CD14-positive monocyte (primary cell): ENCODE data around the gene LAMB1. TPM values are rescaled to one million over a fixed set of nuclear protein-coding genes. Genes with fewer than 3 reads are reported as not detected.
"Not testable (repeated sequence)": the region's sequence is repeated elsewhere in the genome, so short reads cannot be mapped to it uniquely, and the experiment has no call there.

Experiments
- DNase-seq, 3 donors: peaks; one replicate each; pipeline ENCODE4 v3.0.0-alpha.2; 2011 to 2022
- H2AFZ ChIP-seq: 2 replicates; pipeline ENCODE4 v1.6.0; 2012; ENCODE audit warnings: mild to moderate bottlenecking, low read depth, low read length, inconsistent platforms; ENCODE audit not compliant: insufficient read depth, poor library complexity, severe bottlenecking
- H3K27ac ChIP-seq, 2 donors: 1 replicate in 1 of 2; 2 replicates in 1 of 2; pipeline ENCODE4 v1.5.1; 2012 to 2013; ENCODE audit warnings: low read length in 2 of 2, control low read depth in 1 of 2, inconsistent platforms in 1 of 2, low read depth in 1 of 2, mild to moderate bottlenecking in 1 of 2
- H3K27me3 ChIP-seq, 2 donors: one replicate each; pipeline versions ENCODE4 v1.6.0 to v1.6.1; 2011 to 2013; ENCODE audit warnings: low read length in 2 of 2; ENCODE audit not compliant: control insufficient read depth in 2 of 2, insufficient read depth in 2 of 2
- H3K36me3 ChIP-seq, 2 donors: replicated peaks in 1 of 2; 1 replicate in 1 of 2; 2 replicates in 1 of 2; pipeline versions ENCODE4 v1.5.1 to v1.6.1; 2012 to 2013; ENCODE audit warnings: low read length in 2 of 2, control low read depth in 1 of 2, inconsistent platforms in 1 of 2, mild to moderate bottlenecking in 1 of 2; ENCODE audit not compliant: insufficient read depth in 2 of 2, control insufficient read depth in 1 of 2
- H3K4me1 ChIP-seq, 2 donors: 1 replicate in 1 of 2; 2 replicates in 1 of 2; pipeline versions ENCODE4 v1.5.1 to v1.6.1; 2012 to 2013; ENCODE audit warnings: low read length in 2 of 2, control low read depth in 1 of 2, inconsistent platforms in 1 of 2, mild to moderate bottlenecking in 1 of 2, moderate library complexity in 1 of 2; ENCODE audit not compliant: insufficient read depth in 2 of 2, control insufficient read depth in 1 of 2
- H3K4me2 ChIP-seq: replicated peaks from 2 replicates; pipeline ENCODE3; 2012; ENCODE audit warnings: low read length, moderate library complexity, mild to moderate bottlenecking; ENCODE audit not compliant: poor library complexity, severe bottlenecking; ENCODE audit errors: extremely low read depth
- H3K4me3 ChIP-seq, 3 experiments: fragments of 200-600 bp in 1 of 3; sonication (generic) in 1 of 3; replicated peaks in 1 of 3; 1 replicate in 2 of 3; 2 replicates in 1 of 3; pipeline ENCODE4 v1.5.1; 2011 to 2013; ENCODE audit warnings: low read length in 3 of 3, mild to moderate bottlenecking in 3 of 3, control low read depth in 2 of 3, low read depth in 2 of 3, inconsistent platforms in 1 of 3, moderate library complexity in 1 of 3
- H3K79me2 ChIP-seq: 2 replicates; pipeline ENCODE4 v1.6.0; 2012; ENCODE audit warnings: mild to moderate bottlenecking, control low read depth, inconsistent platforms, low read length, moderate library complexity; ENCODE audit not compliant: insufficient read depth
- H3K9ac ChIP-seq: 2 replicates; pipeline ENCODE4 v1.6.0; 2017; ENCODE audit warnings: low read length, mild to moderate bottlenecking; ENCODE audit not compliant: insufficient read depth, poor library complexity, severe bottlenecking
- H3K9me3 ChIP-seq, 2 donors: replicated peaks in 1 of 2; 1 replicate in 1 of 2; 2 replicates in 1 of 2; pipeline versions ENCODE4 v1.5.1 to v1.6.1; 2012 to 2013; ENCODE audit warnings: low read length in 2 of 2, control low read depth in 1 of 2; ENCODE audit not compliant: control insufficient read depth in 1 of 2, insufficient read depth in 1 of 2
- H4K20me1 ChIP-seq: 2 replicates; pipeline ENCODE4 v1.6.0; 2012; ENCODE audit warnings: mild to moderate bottlenecking, low read length, control low read depth, moderate library complexity; ENCODE audit not compliant: insufficient read depth
- H3K27ac Mint-ChIP-seq, 7 donors: one replicate each; pipeline ENCODE4 v1.8.0; 2020; ENCODE audit warnings: mild to moderate bottlenecking in 7 of 7, mixed read lengths in 7 of 7, moderate library complexity in 6 of 7, inconsistent platforms in 2 of 7
- H3K27me3 Mint-ChIP-seq, 3 donors: one replicate each; pipeline ENCODE4 v1.8.0; 2021 to 2022; ENCODE audit warnings: low read depth in 3 of 3, mild to moderate bottlenecking in 3 of 3, mixed read lengths in 3 of 3, moderate library complexity in 3 of 3, inconsistent platforms in 1 of 3
- H3K36me3 Mint-ChIP-seq, 2 donors: one replicate each; pipeline ENCODE4 v1.8.0; 2020; ENCODE audit warnings: mixed read lengths in 2 of 2, inconsistent platforms in 1 of 2, mild to moderate bottlenecking in 1 of 2
- H3K4me1 Mint-ChIP-seq: one replicate; pipeline ENCODE4 v1.8.0; 2020; ENCODE audit warnings: mild to moderate bottlenecking, mixed read lengths
- H3K4me3 Mint-ChIP-seq, 2 donors: one replicate each; pipeline ENCODE4 v1.8.0; 2020; ENCODE audit warnings: mild to moderate bottlenecking in 2 of 2, mixed read lengths in 2 of 2, moderate library complexity in 1 of 2
- H3K9me3 Mint-ChIP-seq, 7 donors: one replicate each; pipeline ENCODE4 v1.8.0; 2020 to 2022; ENCODE audit warnings: mixed read lengths in 7 of 7, mild to moderate bottlenecking in 6 of 7, moderate library complexity in 6 of 7, inconsistent platforms in 2 of 7
- WGBS: methylation state at CpG from one replicate; pipeline ENCODE4 v1.1.5; 2013; ENCODE audit warnings: missing lambda C conversion rate; ENCODE audit not compliant: insufficient coverage; 5-methylcytosine and 5-hydroxymethylcytosine counted together
- intact Hi-C, 2 donors: fragments of 100-400 bp; cut with micrococcal nuclease; formaldehyde crosslinking; loops; one replicate each; pipeline versions ENCODE4 v1.15.0 to v1.15.1; 2023
- polyA plus RNA-seq, 3 donors: library from polyadenylated mRNA; depleted of rRNA in 1 of 3; unstranded in 2 of 3; stranded (reverse) in 1 of 3; fragments of 300-500 nt in 2 of 3; fragments of >200 nt in 1 of 3; fragmentation: Illumina TruSeq in 2 of 3; gene quantifications; 1 replicate in 2 of 3; 2 replicates in 1 of 3; pipeline ENCODE4 v1.2.3, GENCODE V29; 2012 to 2021
- TF ChIP-seq, protein P1 (sequence below): fragments of 200-600 bp; IDR thresholded peaks from one replicate; pipeline ENCODE4 v1.8.0; 2022; ENCODE audit warnings: antibody characterized with exemption, mild to moderate bottlenecking

Gene LAMB1
- polyA plus RNA-seq, 3 donors = 0.42 TPM; not detected in 2

DNA sequence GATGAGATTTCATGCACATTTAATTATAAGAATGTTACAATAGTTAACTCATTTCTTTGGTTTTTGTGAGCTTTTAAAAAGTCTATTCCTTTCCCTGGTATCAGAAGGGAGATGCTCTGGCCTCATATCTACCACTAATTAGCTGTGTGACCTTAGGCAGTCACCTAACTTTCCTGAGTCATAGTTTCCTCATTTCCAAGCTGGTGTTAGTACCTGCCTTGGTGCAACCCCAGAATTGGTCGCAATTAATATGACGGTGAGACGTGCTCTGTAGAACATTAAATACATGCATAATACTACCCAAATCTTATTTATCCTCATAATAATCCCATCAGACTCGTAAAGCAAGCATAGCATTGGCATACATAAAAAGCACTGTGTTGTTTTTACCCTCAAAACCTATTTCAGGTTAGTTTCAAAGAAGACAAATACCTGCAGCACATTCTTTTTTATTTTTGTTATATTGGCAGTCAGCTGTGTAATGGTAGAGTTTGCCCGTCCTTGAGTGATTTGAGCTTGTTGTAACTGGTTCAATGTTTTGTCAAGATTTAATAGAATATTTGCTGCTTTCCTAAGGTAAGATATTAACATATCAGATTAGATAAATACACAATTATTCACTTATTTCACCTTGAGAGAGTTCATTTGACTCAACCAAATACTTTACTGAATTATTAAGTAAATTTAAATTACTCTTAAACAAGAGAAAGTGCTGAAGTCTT, 31.0 kb upstream of the LAMB1 start:
- H3K9ac ChIP-seq = no peak overlapping the region
- Mint-ChIP-seq H3K4me3 (no peak overlapping the region), H3K36me3 (no peaks in the 10 kb centered on the region), H3K27ac (no peak overlapping the region), H3K9me3 (no peaks in the 10 kb centered on the region), H3K4me1 (no peaks in the 10 kb centered on the region), H3K27me3 (peaks cover 0 to 2% (median 0%) of the 10 kb centered on the region in 3 donors)
- no peak overlapping the region for H3K4me2 ChIP-seq
- no peaks in the 10 kb centered on the region for H3K27me3 ChIP-seq
- 100% methylated on average over 3 of the region's 5 CpGs for WGBS
- H4K20me1 ChIP-seq = no peaks in the 10 kb centered on the region
- H3K9me3 ChIP-seq = no peaks in the 10 kb centered on the region
- H3K4me1 ChIP-seq = no peaks in the 10 kb centered on the region
- H3K36me3 ChIP-seq = no peaks in the 10 kb centered on the region
- no peaks in the 10 kb centered on the region for H3K79me2 ChIP-seq
- intact Hi-C loops = no loop called here
- H3K4me3 ChIP-seq = no peak overlapping the region
- DNase-seq = no peak
- TF ChIP-seq, protein P1, sequence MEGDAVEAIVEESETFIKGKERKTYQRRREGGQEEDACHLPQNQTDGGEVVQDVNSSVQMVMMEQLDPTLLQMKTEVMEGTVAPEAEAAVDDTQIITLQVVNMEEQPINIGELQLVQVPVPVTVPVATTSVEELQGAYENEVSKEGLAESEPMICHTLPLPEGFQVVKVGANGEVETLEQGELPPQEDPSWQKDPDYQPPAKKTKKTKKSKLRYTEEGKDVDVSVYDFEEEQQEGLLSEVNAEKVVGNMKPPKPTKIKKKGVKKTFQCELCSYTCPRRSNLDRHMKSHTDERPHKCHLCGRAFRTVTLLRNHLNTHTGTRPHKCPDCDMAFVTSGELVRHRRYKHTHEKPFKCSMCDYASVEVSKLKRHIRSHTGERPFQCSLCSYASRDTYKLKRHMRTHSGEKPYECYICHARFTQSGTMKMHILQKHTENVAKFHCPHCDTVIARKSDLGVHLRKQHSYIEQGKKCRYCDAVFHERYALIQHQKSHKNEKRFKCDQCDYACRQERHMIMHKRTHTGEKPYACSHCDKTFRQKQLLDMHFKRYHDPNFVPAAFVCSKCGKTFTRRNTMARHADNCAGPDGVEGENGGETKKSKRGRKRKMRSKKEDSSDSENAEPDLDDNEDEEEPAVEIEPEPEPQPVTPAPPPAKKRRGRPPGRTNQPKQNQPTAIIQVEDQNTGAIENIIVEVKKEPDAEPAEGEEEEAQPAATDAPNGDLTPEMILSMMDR = no peak
- H3K27ac ChIP-seq = no peak overlapping the region
- no peak overlapping the region for H2AFZ ChIP-seq

- H3K4me1 ChIP-seq, H3K9me3 Mint-ChIP-seq, H3K4me2 ChIP-seq, H3K27me3 ChIP-seq, H3K36me3 Mint-ChIP-seq, H3K9me3 ChIP-seq, H3K4me1 Mint-ChIP-seq, H4K20me1 ChIP-seq, H2AFZ ChIP-seq, H3K4me3 ChIP-seq, intact Hi-C loops, H3K27ac ChIP-seq, DNase-seq, H3K4me3 Mint-ChIP-seq, H3K27me3 Mint-ChIP-seq, H3K9ac ChIP-seq, H3K36me3 ChIP-seq, H3K79me2 ChIP-seq: not testable (repeated sequence)
- peak overlapping the region in 1 of 7 donors; percentile 32 for H3K27ac Mint-ChIP-seq
- WGBS = 92% methylated on average over 4 of the region's 8 CpGs
Observed at GRCh38 chr7:108033309-108033708, 30.3 kb upstream of the LAMB1 start.
